Peyer's patch (tissue), 4 donors: ENCODE data around the gene FANK1. TPM values are rescaled to one million over a fixed set of nuclear protein-coding genes. Genes with fewer than 3 reads are reported as not detected.
"Not testable (repeated sequence)": the region's sequence is repeated elsewhere in the genome, so short reads cannot be mapped to it uniquely, and the experiment has no call there.

Experiments used
- DNase-seq, 3 donors: peaks; one replicate each; pipeline ENCODE4 v3.0.0-alpha.2; 2017 to 2019
- H3K27ac ChIP-seq, 4 donors: fragments of 200-600 bp; sonication (generic); one replicate each; pipeline ENCODE4 v1.5.1; 2016 to 2019
- H3K27me3 ChIP-seq, 2 donors: fragments of 200-600 bp; sonication (generic); one replicate each; pipeline ENCODE4 v1.5.1; 2019
- H3K36me3 ChIP-seq, 3 donors: fragments of 200-600 bp; sonication (generic); one replicate each; pipeline ENCODE4 v1.5.1; 2016 to 2019
- H3K4me1 ChIP-seq, 4 donors: fragments of 200-600 bp; sonication (generic); one replicate each; pipeline ENCODE4 v1.5.1; 2016 to 2019
- H3K4me3 ChIP-seq, 4 donors: fragments of 200-600 bp; sonication (generic); 1 replicate in 3 of 4; 2 replicates in 1 of 4; pipeline ENCODE4 v1.5.1; 2016 to 2019; ENCODE audit warnings: mild to moderate bottlenecking in 1 of 4
- H3K9me3 ChIP-seq, 4 donors: fragments of 200-600 bp; sonication (generic); one replicate each; pipeline ENCODE4 v1.5.1; 2016 to 2019; ENCODE audit warnings: mild to moderate bottlenecking in 1 of 4
- POLR2A ChIP-seq, 2 donors: fragments of 450-650 bp; IDR thresholded peaks; one replicate each; pipeline ENCODE4 v1.5.1; 2017; ENCODE audit warnings: antibody characterized with exemption in 2 of 2, mild to moderate bottlenecking in 2 of 2, moderate library complexity in 2 of 2
- total RNA-seq, 4 donors: library from RNA; depleted of rRNA; stranded (reverse); fragments of >200 nt; gene quantifications; one replicate each; pipeline ENCODE4 v1.1.0, GENCODE V29; 2016
- TF ChIP-seq, protein P1 (sequence below), 6 experiments: fragments of 450-650 bp in 4 of 6; fragments of 200-600 bp in 2 of 6; sonication (generic) in 1 of 6; IDR thresholded peaks; one replicate each; pipeline ENCODE4 v1.5.1; 2017 to 2019; ENCODE audit warnings: antibody characterized with exemption in 6 of 6, mild to moderate bottlenecking in 3 of 6, moderate library complexity in 1 of 6

Gene FANK1
- total RNA-seq, 4 donors from 2014 or later: 1.4 to 7.9 (median 3.5) TPM; not detected in 1

DNA sequence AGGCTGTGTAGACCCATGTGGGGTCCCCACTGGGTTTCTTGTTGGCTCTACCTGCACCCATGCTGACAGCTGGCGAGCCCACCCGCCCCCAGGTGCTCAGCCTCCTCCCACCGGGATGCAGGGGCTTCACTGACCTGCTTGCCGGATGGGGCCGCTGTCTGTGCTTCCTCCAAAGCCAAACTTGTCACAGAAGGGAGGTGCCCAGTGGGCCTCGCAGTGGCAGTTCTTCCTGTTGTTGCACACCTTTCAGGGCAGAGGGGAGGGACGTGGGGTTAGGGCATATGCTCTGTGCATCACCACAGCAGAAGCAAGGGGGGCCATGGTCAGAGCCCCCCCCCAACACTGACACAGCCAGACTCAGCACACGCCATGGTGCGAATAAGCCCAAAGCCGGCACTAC, 146.5 kb downstream of the FANK1 start:
- peak overlapping the region in 1 of 4 donors; percentile 69 for H3K27ac ChIP-seq
- no peak for DNase-seq
- no peaks in the 10 kb centered on the region for H3K27me3 ChIP-seq
- H3K4me3 ChIP-seq: no peak overlapping the region
- H3K9me3 ChIP-seq: no peaks in the 10 kb centered on the region
- H3K4me1 ChIP-seq: peaks cover 0 to 11% (median 1%) of the 10 kb centered on the region in 4 donors
- no peaks in the 10 kb centered on the region for H3K36me3 ChIP-seq
- TF ChIP-seq POLR2A (IDR thresholded peaks at IDR 0.05): no peak
- TF ChIP-seq, protein P1, sequence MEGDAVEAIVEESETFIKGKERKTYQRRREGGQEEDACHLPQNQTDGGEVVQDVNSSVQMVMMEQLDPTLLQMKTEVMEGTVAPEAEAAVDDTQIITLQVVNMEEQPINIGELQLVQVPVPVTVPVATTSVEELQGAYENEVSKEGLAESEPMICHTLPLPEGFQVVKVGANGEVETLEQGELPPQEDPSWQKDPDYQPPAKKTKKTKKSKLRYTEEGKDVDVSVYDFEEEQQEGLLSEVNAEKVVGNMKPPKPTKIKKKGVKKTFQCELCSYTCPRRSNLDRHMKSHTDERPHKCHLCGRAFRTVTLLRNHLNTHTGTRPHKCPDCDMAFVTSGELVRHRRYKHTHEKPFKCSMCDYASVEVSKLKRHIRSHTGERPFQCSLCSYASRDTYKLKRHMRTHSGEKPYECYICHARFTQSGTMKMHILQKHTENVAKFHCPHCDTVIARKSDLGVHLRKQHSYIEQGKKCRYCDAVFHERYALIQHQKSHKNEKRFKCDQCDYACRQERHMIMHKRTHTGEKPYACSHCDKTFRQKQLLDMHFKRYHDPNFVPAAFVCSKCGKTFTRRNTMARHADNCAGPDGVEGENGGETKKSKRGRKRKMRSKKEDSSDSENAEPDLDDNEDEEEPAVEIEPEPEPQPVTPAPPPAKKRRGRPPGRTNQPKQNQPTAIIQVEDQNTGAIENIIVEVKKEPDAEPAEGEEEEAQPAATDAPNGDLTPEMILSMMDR (IDR thresholded peaks at IDR 0.05): no peak

DNA sequence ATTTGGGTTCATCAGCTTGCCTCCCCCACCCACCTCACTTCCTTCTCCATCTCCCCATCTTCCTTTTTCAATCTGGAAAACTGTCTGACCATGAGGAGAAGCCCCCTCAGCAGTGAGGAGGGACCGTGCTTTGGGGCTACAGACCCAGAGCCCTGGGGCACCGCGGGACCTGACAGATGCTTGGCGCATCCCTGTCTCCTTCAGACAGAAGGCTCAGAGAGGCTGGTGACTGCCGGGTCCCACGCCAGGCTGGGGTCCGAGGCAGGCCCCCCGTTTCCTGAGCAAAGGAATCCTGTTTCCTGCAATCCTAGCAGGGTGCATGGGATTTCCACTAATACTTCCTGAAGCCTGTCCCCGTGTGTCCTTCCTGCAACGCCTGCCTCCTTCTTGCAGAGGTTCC, 147.0 kb downstream of the FANK1 start:
- H3K9me3 ChIP-seq: no peaks in the 10 kb centered on the region
- no peak overlapping the region for H3K27ac ChIP-seq
- H3K4me3 ChIP-seq: no peak overlapping the region
- no peak for DNase-seq
- no peaks in the 10 kb centered on the region for H3K27me3 ChIP-seq
- no peak for TF ChIP-seq POLR2A (IDR thresholded peaks at IDR 0.05)
- TF ChIP-seq, protein P1 (IDR thresholded peaks at IDR 0.05): no peak
- peaks cover 0 to 11% (median 1%) of the 10 kb centered on the region in 4 donors for H3K4me1 ChIP-seq
- no peaks in the 10 kb centered on the region for H3K36me3 ChIP-seq

DNA sequence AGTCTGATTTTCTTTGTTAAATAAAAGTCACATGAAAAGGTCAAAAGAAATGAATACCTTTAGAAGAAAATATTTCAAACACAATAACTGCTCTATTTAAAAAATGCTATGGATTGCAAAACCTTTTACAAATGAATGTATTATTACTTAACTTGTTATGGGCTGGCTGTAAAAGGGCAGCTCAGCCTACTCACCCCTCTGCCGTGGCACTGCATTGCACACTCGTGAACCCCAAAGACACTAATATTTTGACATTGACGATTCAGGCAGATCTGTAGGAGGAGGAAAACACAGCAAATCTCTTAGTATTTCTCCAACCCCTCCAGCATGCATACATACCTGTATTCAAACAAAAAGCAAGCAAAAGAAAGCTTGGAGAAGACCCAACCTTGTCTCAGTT, 149.5 kb downstream of the FANK1 start:
- no peaks in the 10 kb centered on the region for H3K36me3 ChIP-seq
- no peak overlapping the region for H3K4me3 ChIP-seq
- peaks cover 0 to 11% (median 1%) of the 10 kb centered on the region in 4 donors for H3K4me1 ChIP-seq
- no peak for DNase-seq
- H3K27me3 ChIP-seq: no peaks in the 10 kb centered on the region
- no peak overlapping the region for H3K27ac ChIP-seq
- no peak for TF ChIP-seq POLR2A (IDR thresholded peaks at IDR 0.05)
- TF ChIP-seq, protein P1 (IDR thresholded peaks at IDR 0.05): no peak
- H3K9me3 ChIP-seq: no peaks in the 10 kb centered on the region

GRCh38 chr10:126046831-126047230, 150.5 kb downstream of the FANK1 start:
- Histone ChIP-seq H3K9me3 (no peaks in the 10 kb centered on the region), H3K4me1 (peaks cover 0 to 11% (median 1%) of the 10 kb centered on the region in 4 donors), H3K27ac (no peak overlapping the region), H3K27me3 (no peaks in the 10 kb centered on the region), H3K36me3 (no peaks in the 10 kb centered on the region), H3K4me3 (no peak overlapping the region)
- no peak for DNase-seq
- TF ChIP-seq POLR2A (IDR thresholded peaks at IDR 0.05): no peak
- TF ChIP-seq, protein P1 (IDR thresholded peaks at IDR 0.05): no peak

DNA sequence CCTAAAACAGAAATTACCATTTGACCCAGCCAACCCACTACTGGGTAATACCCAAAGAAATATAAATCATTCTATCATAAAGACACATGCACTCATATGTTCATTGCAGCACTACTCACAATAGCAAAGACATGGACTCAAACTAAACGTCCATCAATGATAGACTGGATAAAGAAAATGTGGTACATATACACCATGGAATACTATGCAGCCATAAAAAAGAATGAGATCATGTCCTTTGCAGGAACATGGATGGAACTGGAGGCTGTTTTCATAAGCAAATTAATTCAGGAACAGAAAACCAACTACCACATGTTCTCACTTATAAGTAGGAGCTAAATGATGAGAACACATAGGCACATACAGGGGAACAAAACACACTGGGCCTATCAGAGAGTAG, 151.4 kb downstream of the FANK1 start:
- not testable (repeated sequence) for H3K4me3 ChIP-seq, H3K9me3 ChIP-seq, H3K27ac ChIP-seq, DNase-seq, H3K36me3 ChIP-seq, H3K27me3 ChIP-seq, H3K4me1 ChIP-seq

GRCh38 chr10:126049759-126050700, 153.7 kb downstream of the FANK1 start:
- no peaks in the 10 kb centered on the region for H3K27me3 ChIP-seq
- no peaks in the 10 kb centered on the region for H3K36me3 ChIP-seq
- TF ChIP-seq, protein P1 (IDR thresholded peaks at IDR 0.05): no peak
- no peak for TF ChIP-seq POLR2A (IDR thresholded peaks at IDR 0.05)
- H3K27ac ChIP-seq: no peak overlapping the region
- H3K9me3 ChIP-seq: no peaks in the 10 kb centered on the region
- no peaks in the 10 kb centered on the region for H3K4me1 ChIP-seq
- no peak for DNase-seq
- no peak overlapping the region for H3K4me3 ChIP-seq
